ENCODE results near the gene GAA.

Gene GAA

GRCh38 chr17:80122026-80122575, 20.7 kb downstream of the GAA start:
- DNase-seq (ENCODE audit: low spot score), result no peak
- TF ChIP-seq, protein P1, sequence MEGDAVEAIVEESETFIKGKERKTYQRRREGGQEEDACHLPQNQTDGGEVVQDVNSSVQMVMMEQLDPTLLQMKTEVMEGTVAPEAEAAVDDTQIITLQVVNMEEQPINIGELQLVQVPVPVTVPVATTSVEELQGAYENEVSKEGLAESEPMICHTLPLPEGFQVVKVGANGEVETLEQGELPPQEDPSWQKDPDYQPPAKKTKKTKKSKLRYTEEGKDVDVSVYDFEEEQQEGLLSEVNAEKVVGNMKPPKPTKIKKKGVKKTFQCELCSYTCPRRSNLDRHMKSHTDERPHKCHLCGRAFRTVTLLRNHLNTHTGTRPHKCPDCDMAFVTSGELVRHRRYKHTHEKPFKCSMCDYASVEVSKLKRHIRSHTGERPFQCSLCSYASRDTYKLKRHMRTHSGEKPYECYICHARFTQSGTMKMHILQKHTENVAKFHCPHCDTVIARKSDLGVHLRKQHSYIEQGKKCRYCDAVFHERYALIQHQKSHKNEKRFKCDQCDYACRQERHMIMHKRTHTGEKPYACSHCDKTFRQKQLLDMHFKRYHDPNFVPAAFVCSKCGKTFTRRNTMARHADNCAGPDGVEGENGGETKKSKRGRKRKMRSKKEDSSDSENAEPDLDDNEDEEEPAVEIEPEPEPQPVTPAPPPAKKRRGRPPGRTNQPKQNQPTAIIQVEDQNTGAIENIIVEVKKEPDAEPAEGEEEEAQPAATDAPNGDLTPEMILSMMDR (IDR thresholded peaks at IDR 0.05; ENCODE audit: extremely low read depth, insufficient read depth, missing control alignments), result no peak
- in situ Hi-C loops (cut with MboI; ENCODE audit: low pct_unique_long_range_greater_than_20kb, low sequenced_read_pairs, unreplicated experiment), result no loop called here

GRCh38 chr17:80122926-80123505, 21.6 kb downstream of the GAA start:
- DNase-seq (ENCODE audit: low spot score), result no peak
- in situ Hi-C loops (cut with MboI; ENCODE audit: low pct_unique_long_range_greater_than_20kb, low sequenced_read_pairs, unreplicated experiment), result no loop called here
- TF ChIP-seq, protein P1 (IDR thresholded peaks at IDR 0.05; ENCODE audit: extremely low read depth, insufficient read depth, missing control alignments), result no peak

DNA sequence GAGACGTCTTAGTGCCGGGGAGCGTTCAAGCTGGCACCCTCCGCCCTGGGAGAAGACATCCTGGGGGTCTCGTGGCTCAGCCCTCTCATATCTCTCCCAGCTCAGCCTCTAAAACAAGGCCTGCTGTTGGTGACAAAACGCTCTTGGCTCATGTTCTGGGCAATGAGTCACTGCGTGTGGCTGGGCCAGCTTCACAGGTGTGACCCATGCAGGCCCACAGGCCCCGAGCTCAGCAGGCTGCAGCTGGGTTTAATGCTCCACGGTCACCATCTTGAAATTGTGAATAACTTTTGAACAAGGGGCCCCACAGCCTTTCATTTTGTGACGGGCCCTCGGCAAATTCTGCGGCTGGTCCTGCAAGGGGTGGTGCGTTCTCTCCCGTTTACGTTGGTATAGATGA, 22.4 kb downstream of the GAA start:
- TF ChIP-seq, protein P1 (IDR thresholded peaks at IDR 0.05; ENCODE audit: extremely low read depth, insufficient read depth, missing control alignments), result no peak
- peak; percentile 14 for DNase-seq (ENCODE audit: low spot score)
- in situ Hi-C loops (cut with MboI; ENCODE audit: low pct_unique_long_range_greater_than_20kb, low sequenced_read_pairs, unreplicated experiment), result no loop called here

DNA sequence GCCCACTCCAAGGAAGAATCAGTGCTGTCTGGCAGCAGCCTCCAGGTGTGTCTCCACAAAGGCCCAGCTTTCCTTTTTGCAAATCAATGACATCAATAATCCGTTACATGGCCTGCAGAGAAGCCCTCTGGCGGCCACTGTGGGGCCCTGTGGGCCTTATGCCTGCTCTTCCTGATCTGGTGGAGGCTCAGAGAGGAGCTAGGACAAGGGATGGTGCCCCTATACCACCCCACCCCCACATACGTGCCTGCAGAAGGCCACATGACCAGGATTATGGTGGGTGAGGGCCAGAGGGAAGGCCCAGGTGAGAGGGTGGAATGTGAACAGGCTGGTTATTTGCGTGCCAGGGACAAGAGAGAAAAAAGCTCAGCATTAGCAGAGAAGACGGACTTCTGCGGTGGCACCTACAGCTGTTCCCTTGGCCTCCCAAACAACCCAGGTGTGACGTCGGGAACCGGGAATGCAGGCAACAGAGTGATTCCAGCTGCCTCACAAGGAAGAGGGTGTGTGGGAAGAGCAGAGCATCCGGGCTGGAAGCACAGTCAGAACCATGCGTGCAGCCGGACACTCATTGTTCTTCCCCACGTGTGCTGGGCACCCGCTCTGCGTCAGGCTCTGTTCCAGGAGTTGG, 23.1 kb downstream of the GAA start:
- TF ChIP-seq, protein P1 (IDR thresholded peaks at IDR 0.05; ENCODE audit: extremely low read depth, insufficient read depth, missing control alignments), result peak; percentile 38
- in situ Hi-C loops (cut with MboI; ENCODE audit: low pct_unique_long_range_greater_than_20kb, low sequenced_read_pairs, unreplicated experiment), result no loop called here
- DNase-seq (ENCODE audit: low spot score), result peak; percentile 37

GRCh38 chr17:80125656-80126448, 24.5 kb downstream of the GAA start:
- DNase-seq (ENCODE audit: low spot score), result no peak
- in situ Hi-C loops (cut with MboI; ENCODE audit: low pct_unique_long_range_greater_than_20kb, low sequenced_read_pairs, unreplicated experiment), result no loop called here
- TF ChIP-seq, protein P1 (IDR thresholded peaks at IDR 0.05; ENCODE audit: extremely low read depth, insufficient read depth, missing control alignments), result no peak

- TF ChIP-seq, protein P1 (IDR thresholded peaks at IDR 0.05; ENCODE audit: extremely low read depth, insufficient read depth, missing control alignments), result no peak
- DNase-seq (ENCODE audit: low spot score), result no peak
- in situ Hi-C loops (cut with MboI; ENCODE audit: low pct_unique_long_range_greater_than_20kb, low sequenced_read_pairs, unreplicated experiment), result no loop called here
These were observed 25.0 kb downstream of the GAA start for GRCh38 chr17:80126449-80126715.
